Measurements from ENCODE around the gene AXL.

AXL gene

GRCh38 chr19:41235480-41235879 lies 16.5 kb downstream of the AXL start:
- no peak for DNase-seq

GRCh38 chr19:41238244-41238643 lies 19.2 kb downstream of the AXL start:
- no peak for DNase-seq

- no peak for DNase-seq
Observed at GRCh38 chr19:41239363-41239762, 20.3 kb downstream of the AXL start.

GRCh38 chr19:41239961-41240574 lies 21.0 kb downstream of the AXL start:
- no peak for DNase-seq

- DNase-seq, result no peak
Observed at GRCh38 chr19:41241859-41242258, 22.8 kb downstream of the AXL start.

GRCh38 chr19:41244117-41244516 lies 25.1 kb downstream of the AXL start:
- no peak for DNase-seq

- DNase-seq, result no peak
Observed at GRCh38 chr19:41245843-41246242, 26.8 kb downstream of the AXL start.

GRCh38 chr19:41248895-41249294 lies 29.9 kb downstream of the AXL start:
- DNase-seq, result no peak

- DNase-seq, result no peak
Observed at GRCh38 chr19:41249707-41250423, 30.8 kb downstream of the AXL start.

- DNase-seq, result no peak
Observed at GRCh38 chr19:41253660-41254059, 34.6 kb downstream of the AXL start.

GRCh38 chr19:41255171-41255570 lies 36.1 kb downstream of the AXL start:
- DNase-seq, result no peak

- DNase-seq, result no peak
Observed at GRCh38 chr19:41261474-41262190, 42.6 kb downstream of the AXL start.

- DNase-seq, result peak; percentile 73
Observed at GRCh38 chr19:41263042-41263849, 44.2 kb downstream of the AXL start.

GRCh38 chr19:41263850-41264580 lies 45.0 kb downstream of the AXL start, which contains the start of gene HNRNPUL1:
Gene HNRNPUL1 (plus strand): TSS chr19:41264372. CDS start chr19:41264504, 132 bp downstream.
- DNase-seq, result peak; percentile 98

GRCh38 chr19:41264581-41265394 lies 45.8 kb downstream of the AXL start:
- DNase-seq, result peak; percentile 72

GRCh38 chr19:41265395-41266153 lies 46.6 kb downstream of the AXL start:
- DNase-seq, result no peak

GRCh38 chr19:41269055-41269454 lies 50.0 kb downstream of the AXL start:
- DNase-seq, result no peak

GRCh38 chr19:41269571-41269970 lies 50.5 kb downstream of the AXL start:
- DNase-seq, result no peak

GRCh38 chr19:41273076-41273475 lies 54.1 kb downstream of the AXL start:
- DNase-seq, result no peak

- DNase-seq, result no peak
Observed at GRCh38 chr19:41274802-41275201, 55.8 kb downstream of the AXL start.

- DNase-seq, result no peak
Observed at GRCh38 chr19:41276231-41276630, 57.2 kb downstream of the AXL start.
